ENCODE data around the gene KLK15. TPM values are rescaled to one million over a fixed set of nuclear protein-coding genes. Genes with fewer than 3 reads are reported as not detected.

KLK15 gene
- total and polyA plus RNA-seq, 2 experiments from 2014 or later = not detected

- Histone ChIP-seq H3K4me1 (ENCODE audit: low read depth) (no peaks in the 10 kb centered on the region), H3K27ac (no peak overlapping the region), H3K9me3 (ENCODE audit: low read depth) (no peaks in the 10 kb centered on the region), H3K36me3 (no peaks in the 10 kb centered on the region), H3K27me3 (peaks cover 43% of the 10 kb centered on the region), H3K4me3 (no peak overlapping the region)
- TF ChIP-seq, protein P1, sequence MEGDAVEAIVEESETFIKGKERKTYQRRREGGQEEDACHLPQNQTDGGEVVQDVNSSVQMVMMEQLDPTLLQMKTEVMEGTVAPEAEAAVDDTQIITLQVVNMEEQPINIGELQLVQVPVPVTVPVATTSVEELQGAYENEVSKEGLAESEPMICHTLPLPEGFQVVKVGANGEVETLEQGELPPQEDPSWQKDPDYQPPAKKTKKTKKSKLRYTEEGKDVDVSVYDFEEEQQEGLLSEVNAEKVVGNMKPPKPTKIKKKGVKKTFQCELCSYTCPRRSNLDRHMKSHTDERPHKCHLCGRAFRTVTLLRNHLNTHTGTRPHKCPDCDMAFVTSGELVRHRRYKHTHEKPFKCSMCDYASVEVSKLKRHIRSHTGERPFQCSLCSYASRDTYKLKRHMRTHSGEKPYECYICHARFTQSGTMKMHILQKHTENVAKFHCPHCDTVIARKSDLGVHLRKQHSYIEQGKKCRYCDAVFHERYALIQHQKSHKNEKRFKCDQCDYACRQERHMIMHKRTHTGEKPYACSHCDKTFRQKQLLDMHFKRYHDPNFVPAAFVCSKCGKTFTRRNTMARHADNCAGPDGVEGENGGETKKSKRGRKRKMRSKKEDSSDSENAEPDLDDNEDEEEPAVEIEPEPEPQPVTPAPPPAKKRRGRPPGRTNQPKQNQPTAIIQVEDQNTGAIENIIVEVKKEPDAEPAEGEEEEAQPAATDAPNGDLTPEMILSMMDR (IDR thresholded peaks at IDR 0.05; ENCODE audit: low read depth, low read length) = no peak
- no peak for DNase-seq (ENCODE audit: low read depth in 1 of 2, low spot score in 1 of 2)
Observed at GRCh38 chr19:50869479-50869878, 36.1 kb upstream of the KLK15 start.

DNA sequence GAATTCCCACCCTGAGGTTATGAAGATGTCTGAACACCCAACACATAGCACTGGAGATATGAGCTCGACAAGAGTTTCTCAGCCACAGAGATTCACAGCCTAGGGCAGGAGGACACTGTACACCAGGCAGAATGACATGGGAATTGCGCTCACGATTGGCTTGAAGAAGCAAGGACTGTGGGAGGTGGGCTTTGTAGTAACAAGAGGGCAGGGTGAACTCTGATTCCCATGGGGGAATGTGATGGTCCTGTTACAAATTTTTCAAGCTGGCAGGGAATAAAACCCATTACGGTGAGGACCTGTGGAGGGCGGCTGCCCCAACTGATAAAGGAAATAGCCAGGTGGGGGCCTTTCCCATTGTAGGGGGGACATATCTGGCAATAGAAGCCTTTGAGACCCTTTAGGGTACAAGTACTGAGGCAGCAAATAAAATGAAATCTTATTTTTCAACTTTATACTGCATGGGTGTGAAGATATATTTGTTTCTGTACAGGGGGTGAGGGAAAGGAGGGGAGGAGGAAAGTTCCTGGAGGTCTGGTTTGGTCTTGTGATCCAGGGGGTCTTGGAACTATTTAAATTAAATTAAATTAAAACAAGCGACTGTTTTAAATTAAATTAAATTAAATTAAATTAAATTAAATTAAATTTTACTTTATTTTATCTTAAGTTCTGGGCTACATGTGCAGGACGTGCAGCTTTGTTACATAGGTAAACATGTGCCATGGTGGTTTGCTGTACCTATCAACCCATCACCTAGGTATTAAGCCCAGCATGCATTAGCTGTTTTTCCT, 28.3 kb upstream of the KLK15 start:
- H3K27me3 ChIP-seq = peaks cover 17% of the 10 kb centered on the region
- TF ChIP-seq, protein P1 (IDR thresholded peaks at IDR 0.05; ENCODE audit: low read depth, low read length) = no peak
- DNase-seq (ENCODE audit: low read depth in 1 of 2, low spot score in 1 of 2) = no peak

DNA sequence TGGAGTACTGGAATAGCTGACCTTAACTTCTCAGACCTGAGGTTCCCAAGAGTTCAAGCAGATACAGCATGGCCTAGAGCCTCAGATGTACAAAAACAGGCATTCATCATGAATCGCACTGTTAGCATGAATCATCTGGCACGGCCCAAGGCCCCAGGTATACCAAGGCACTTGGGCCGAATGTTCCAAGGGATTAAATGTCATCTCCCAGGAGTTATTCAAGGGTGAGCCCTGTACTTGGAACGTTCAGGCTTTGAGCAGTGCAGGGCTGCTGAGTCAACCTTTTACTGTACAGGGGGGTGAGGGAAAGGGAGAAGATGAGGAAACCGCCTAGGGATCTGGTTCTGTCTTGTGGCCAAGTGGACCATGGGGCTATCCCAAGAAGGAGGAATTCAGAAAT, 27.6 kb upstream of the KLK15 start:
- no peaks in the 10 kb centered on the region for H3K36me3 ChIP-seq
- no peaks in the 10 kb centered on the region for H3K9me3 ChIP-seq (ENCODE audit: low read depth)
- H3K27me3 ChIP-seq = peaks cover 21% of the 10 kb centered on the region
- DNase-seq (ENCODE audit: low read depth in 1 of 2, low spot score in 1 of 2) = no peak
- H3K4me1 ChIP-seq (ENCODE audit: low read depth) = no peaks in the 10 kb centered on the region
- no peak overlapping the region for H3K4me3 ChIP-seq
- TF ChIP-seq, protein P1 (IDR thresholded peaks at IDR 0.05; ENCODE audit: low read depth, low read length) = no peak
- no peak overlapping the region for H3K27ac ChIP-seq

More for the DNA sequence above, 28.3 kb upstream of the KLK15 start:
- Histone ChIP-seq H3K36me3 (no peaks in the 10 kb centered on the region), H3K4me3 (no peak overlapping the region), H3K4me1 (ENCODE audit: low read depth) (no peaks in the 10 kb centered on the region), H3K27ac (no peak overlapping the region), H3K9me3 (ENCODE audit: low read depth) (no peaks in the 10 kb centered on the region)

GRCh38 chr19:50859849-50860248, 26.5 kb upstream of the KLK15 start:
- H3K4me1 ChIP-seq (ENCODE audit: low read depth) = no peaks in the 10 kb centered on the region
- no peak overlapping the region for H3K4me3 ChIP-seq
- no peak for DNase-seq (ENCODE audit: low read depth in 1 of 2, low spot score in 1 of 2)
- peaks cover 31% of the 10 kb centered on the region for H3K27me3 ChIP-seq
- no peak overlapping the region for H3K27ac ChIP-seq
- H3K9me3 ChIP-seq (ENCODE audit: low read depth) = no peaks in the 10 kb centered on the region
- TF ChIP-seq, protein P1 (IDR thresholded peaks at IDR 0.05; ENCODE audit: low read depth, low read length) = no peak
- H3K36me3 ChIP-seq = no peaks in the 10 kb centered on the region

DNA sequence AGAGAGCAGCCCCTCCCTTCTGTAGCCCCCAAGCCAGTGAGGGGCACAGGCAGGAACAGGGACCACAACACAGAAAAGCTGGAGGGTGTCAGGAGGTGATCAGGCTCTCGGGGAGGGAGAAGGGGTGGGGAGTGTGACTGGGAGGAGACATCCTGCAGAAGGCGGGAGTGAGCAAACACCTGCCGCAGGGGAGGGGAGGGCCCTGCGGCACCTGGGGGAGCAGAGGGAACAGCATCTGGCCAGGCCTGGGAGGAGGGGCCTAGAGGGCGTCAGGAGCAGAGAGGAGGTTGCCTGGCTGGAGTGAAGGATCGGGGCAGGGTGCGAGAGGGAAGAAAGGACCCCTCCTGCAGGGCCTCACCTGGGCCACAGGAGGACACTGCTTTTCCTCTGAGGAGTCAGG, 25.5 kb upstream of the KLK15 start:
- H3K4me3 ChIP-seq = no peak overlapping the region
- H3K27me3 ChIP-seq = peaks cover 31% of the 10 kb centered on the region
- no peaks in the 10 kb centered on the region for H3K36me3 ChIP-seq
- TF ChIP-seq, protein P1 (IDR thresholded peaks at IDR 0.05; ENCODE audit: low read depth, low read length) = no peak
- DNase-seq (ENCODE audit: low read depth in 1 of 2, low spot score in 1 of 2) = no peak
- no peaks in the 10 kb centered on the region for H3K4me1 ChIP-seq (ENCODE audit: low read depth)
- no peaks in the 10 kb centered on the region for H3K9me3 ChIP-seq (ENCODE audit: low read depth)
- no peak overlapping the region for H3K27ac ChIP-seq
